Loucy (cell line): ENCODE results near the gene GNAL.

ENCODE experiments used
- H2AFZ ChIP-seq: fragments of 200-600 bp; sonication (generic); 2 replicates; pipeline ENCODE4 v1.6.0; 2016; ENCODE audit warnings: antibody characterized with exemption, mild to moderate bottlenecking, low read length, moderate library complexity
- H3F3A ChIP-seq: fragments of 200-600 bp; 2 replicates; pipeline ENCODE4 v1.6.0; 2016; ENCODE audit warnings: antibody characterized with exemption, low read depth, mild to moderate bottlenecking
- H3K27me3 ChIP-seq: fragments of 200-600 bp; sonication (generic); 2 replicates; pipeline ENCODE4 v1.6.1; 2014; ENCODE audit warnings: low read length, mild to moderate bottlenecking; ENCODE audit not compliant: insufficient read depth, poor library complexity, severe bottlenecking
- H3K36me3 ChIP-seq: fragments of 200-600 bp; sonication (generic); 2 replicates; pipeline ENCODE4 v1.6.1; 2016; ENCODE audit warnings: low read length; ENCODE audit not compliant: insufficient read depth
- H3K4me1 ChIP-seq: fragments of 200-600 bp; sonication (generic); 2 replicates; pipeline ENCODE4 v1.5.1; 2014; ENCODE audit warnings: low read length, mild to moderate bottlenecking; ENCODE audit not compliant: insufficient read depth, poor library complexity, severe bottlenecking
- H3K4me2 ChIP-seq: fragments of 200-600 bp; sonication (generic); 2 replicates; pipeline ENCODE4 v1.6.0; 2014; ENCODE audit warnings: antibody characterized with exemption, low read length, low read depth, mild to moderate bottlenecking; ENCODE audit not compliant: poor library complexity, severe bottlenecking
- H3K4me3 ChIP-seq: fragments of 200-600 bp; sonication (generic); 2 replicates; pipeline ENCODE4 v1.5.1; 2014; ENCODE audit warnings: low read length, mild to moderate bottlenecking, mixed read lengths; ENCODE audit not compliant: poor library complexity, severe bottlenecking
- H3K79me2 ChIP-seq: fragments of 200-600 bp; sonication (generic); 2 replicates; pipeline ENCODE4 v1.6.1; 2014; ENCODE audit warnings: low read length; ENCODE audit not compliant: insufficient read depth
- H3K9ac ChIP-seq: fragments of 200-600 bp; sonication (generic); 2 replicates; pipeline ENCODE4 v1.6.0; 2014; ENCODE audit warnings: mild to moderate bottlenecking, low read depth, low read length, moderate library complexity; ENCODE audit not compliant: poor library complexity, severe bottlenecking
- H3K9me2 ChIP-seq: fragments of 200-600 bp; sonication (generic); replicated peaks from 2 replicates; pipeline ENCODE4 v1.6.1; 2016; ENCODE audit warnings: low read depth, low read length, mixed read lengths
- H3K9me3 ChIP-seq: fragments of 200-600 bp; sonication (generic); 2 replicates; pipeline ENCODE4 v1.6.1; 2014; ENCODE audit warnings: mild to moderate bottlenecking, antibody characterized with exemption, low read length, low read depth; ENCODE audit not compliant: insufficient read depth
- H4K20me1 ChIP-seq: fragments of 200-600 bp; sonication (generic); 2 replicates; pipeline ENCODE4 v1.6.0; 2014; ENCODE audit warnings: antibody characterized with exemption, low read length, mild to moderate bottlenecking; ENCODE audit not compliant: insufficient read depth, poor library complexity, severe bottlenecking
- EZH2phosphoT487 ChIP-seq: fragments of 200-600 bp; IDR thresholded peaks from 2 replicates; pipeline ENCODE4 v1.6.1; 2018; ENCODE audit warnings: antibody characterized with exemption, mild to moderate bottlenecking, moderate library complexity, borderline replicate concordance
- TF ChIP-seq, protein P1 (sequence below): fragments of 200-600 bp; sonication (generic); conservative IDR thresholded peaks from 2 replicates; pipeline ENCODE4 v1.5.1; 2014; ENCODE audit warnings: mild to moderate bottlenecking, antibody characterized with exemption, low read length

The GNAL gene

DNA sequence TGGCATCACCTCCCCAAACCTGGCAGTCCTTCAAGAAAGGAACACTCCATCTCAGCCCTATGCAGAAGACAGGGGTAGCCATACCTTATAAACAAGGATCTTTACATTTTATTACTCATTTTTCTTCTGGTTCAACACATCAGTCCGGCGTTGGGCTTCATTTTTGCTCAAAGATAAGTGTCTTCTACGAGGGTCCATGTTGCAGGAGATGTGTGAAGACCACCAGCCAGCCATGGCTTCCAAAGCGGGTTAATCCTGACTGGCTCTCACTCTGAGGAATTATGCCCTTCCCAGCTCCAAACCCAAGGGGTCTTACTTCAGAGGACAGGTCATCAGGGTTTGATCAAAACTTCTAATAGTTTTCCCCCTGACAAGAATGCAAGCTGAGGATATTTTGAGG lies 23.9 kb upstream of the GNAL start:
- H3K4me2 ChIP-seq: no peak overlapping the region

GRCh38 chr18:11665587-11665986 lies 23.5 kb upstream of the GNAL start:
- Histone ChIP-seq H2AFZ (no peak overlapping the region), H3K4me2 (no peak overlapping the region), H3K79me2 (no peaks in the 10 kb centered on the region), H3K9ac (no peak overlapping the region), H3K9me2 (no peaks in the 10 kb centered on the region), H3K4me3 (no peak overlapping the region), H3K9me3 (no peaks in the 10 kb centered on the region), H3K4me1 (no peaks in the 10 kb centered on the region), H4K20me1 (no peaks in the 10 kb centered on the region), H3K27me3 (no peaks in the 10 kb centered on the region), H3K36me3 (no peaks in the 10 kb centered on the region), H3F3A (no peaks in the 10 kb centered on the region)
- no peak for TF ChIP-seq EZH2phosphoT487
- TF ChIP-seq, protein P1, sequence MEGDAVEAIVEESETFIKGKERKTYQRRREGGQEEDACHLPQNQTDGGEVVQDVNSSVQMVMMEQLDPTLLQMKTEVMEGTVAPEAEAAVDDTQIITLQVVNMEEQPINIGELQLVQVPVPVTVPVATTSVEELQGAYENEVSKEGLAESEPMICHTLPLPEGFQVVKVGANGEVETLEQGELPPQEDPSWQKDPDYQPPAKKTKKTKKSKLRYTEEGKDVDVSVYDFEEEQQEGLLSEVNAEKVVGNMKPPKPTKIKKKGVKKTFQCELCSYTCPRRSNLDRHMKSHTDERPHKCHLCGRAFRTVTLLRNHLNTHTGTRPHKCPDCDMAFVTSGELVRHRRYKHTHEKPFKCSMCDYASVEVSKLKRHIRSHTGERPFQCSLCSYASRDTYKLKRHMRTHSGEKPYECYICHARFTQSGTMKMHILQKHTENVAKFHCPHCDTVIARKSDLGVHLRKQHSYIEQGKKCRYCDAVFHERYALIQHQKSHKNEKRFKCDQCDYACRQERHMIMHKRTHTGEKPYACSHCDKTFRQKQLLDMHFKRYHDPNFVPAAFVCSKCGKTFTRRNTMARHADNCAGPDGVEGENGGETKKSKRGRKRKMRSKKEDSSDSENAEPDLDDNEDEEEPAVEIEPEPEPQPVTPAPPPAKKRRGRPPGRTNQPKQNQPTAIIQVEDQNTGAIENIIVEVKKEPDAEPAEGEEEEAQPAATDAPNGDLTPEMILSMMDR: no peak

More for the DNA sequence above, 23.9 kb upstream of the GNAL start:
- no peak overlapping the region for H2AFZ ChIP-seq
- H3K27me3 ChIP-seq: no peaks in the 10 kb centered on the region
- no peaks in the 10 kb centered on the region for H4K20me1 ChIP-seq
- no peaks in the 10 kb centered on the region for H3K9me3 ChIP-seq
- no peak for TF ChIP-seq EZH2phosphoT487
- TF ChIP-seq, protein P1: no peak
- no peaks in the 10 kb centered on the region for H3K4me1 ChIP-seq
- no peaks in the 10 kb centered on the region for H3K79me2 ChIP-seq
- no peaks in the 10 kb centered on the region for H3K36me3 ChIP-seq
- H3K9me2 ChIP-seq: no peaks in the 10 kb centered on the region
- H3K9ac ChIP-seq: no peak overlapping the region
- H3K4me3 ChIP-seq: no peak overlapping the region
- no peaks in the 10 kb centered on the region for H3F3A ChIP-seq

DNA sequence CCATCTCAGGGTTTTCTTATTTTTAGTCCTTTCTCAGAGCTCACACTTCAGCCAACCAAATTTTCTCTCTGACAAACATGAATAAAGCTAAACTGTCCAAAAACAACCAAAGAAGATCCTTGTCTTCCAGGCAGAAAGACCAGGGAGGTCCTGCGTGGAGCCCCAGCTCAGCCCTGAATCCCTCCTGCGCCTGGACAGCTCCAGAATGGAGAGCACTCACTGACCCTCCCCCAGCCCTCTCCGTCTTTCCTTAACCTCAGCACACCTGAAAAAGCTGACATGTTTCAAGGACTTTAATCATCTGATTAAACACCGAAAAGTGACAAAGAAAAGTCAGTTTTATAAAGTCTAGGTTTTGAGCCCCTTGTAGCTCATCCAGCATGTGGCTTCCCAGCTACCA lies 22.9 kb upstream of the GNAL start:
- no peaks in the 10 kb centered on the region for H3K9me3 ChIP-seq
- H3K4me1 ChIP-seq: no peaks in the 10 kb centered on the region
- no peaks in the 10 kb centered on the region for H3K27me3 ChIP-seq
- no peak overlapping the region for H3K9ac ChIP-seq
- H4K20me1 ChIP-seq: no peaks in the 10 kb centered on the region
- TF ChIP-seq, protein P1: no peak
- TF ChIP-seq EZH2phosphoT487: no peak
- H2AFZ ChIP-seq: no peak overlapping the region
- no peak overlapping the region for H3K4me3 ChIP-seq
- no peaks in the 10 kb centered on the region for H3K9me2 ChIP-seq
- H3K79me2 ChIP-seq: no peaks in the 10 kb centered on the region
- no peaks in the 10 kb centered on the region for H3F3A ChIP-seq
- H3K4me2 ChIP-seq: no peak overlapping the region
- no peaks in the 10 kb centered on the region for H3K36me3 ChIP-seq
